HT-29 (cell line): Measurements from ENCODE around the gene PRAMEF1. TPM values are rescaled to one million over a fixed set of nuclear protein-coding genes. Genes with fewer than 3 reads are reported as not detected.
A peak's percentile ranks its signal among the peaks of the same experiment; 100 is the strongest.
"Not testable (repeated sequence)": the region's sequence is repeated elsewhere in the genome, so short reads cannot be mapped to it uniquely, and the experiment has no call there.

Source experiments
- DNase-seq: peaks from one replicate; pipeline ENCODE4 v3.0.0-alpha.2; 2015; ENCODE audit warnings: low spot score
- total RNA-seq: library from RNA; depleted of rRNA; stranded (reverse); fragments of >200 nt; shearing (Covaris generic); gene quantifications from 2 replicates; pipeline ENCODE4 v1.2.3, GENCODE V29; 2014; rRNA removed

The PRAMEF1 gene
- not detected in 2 replicates for total RNA-seq

GRCh38 chr1:12791097-12791496 is at the start of gene PRAMEF1:
TSS of gene PRAMEF1 (plus strand) at chr1:12791397. CDS start at chr1:12793228, 1,831 bp downstream.
- DNase-seq: not testable (repeated sequence)

DNA sequence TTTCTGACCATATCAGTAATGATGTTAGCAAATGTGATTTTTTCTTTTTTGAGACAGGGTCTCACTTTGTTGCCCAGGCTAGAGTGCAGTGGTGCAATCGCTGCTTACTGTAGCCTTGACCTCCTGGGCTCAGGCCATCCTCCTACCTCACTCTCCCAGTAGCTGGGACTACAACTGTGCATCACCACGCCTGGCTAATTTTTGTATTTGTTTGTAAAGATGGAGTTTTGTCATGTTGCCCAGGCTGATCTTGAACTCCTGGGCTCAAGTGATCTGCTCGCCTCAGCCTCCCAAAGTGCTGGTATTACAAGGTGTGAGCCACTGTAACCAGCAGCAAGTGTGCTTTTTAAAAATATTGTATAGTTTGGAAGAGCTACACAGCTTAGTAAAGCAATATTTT is 49.3 kb upstream of the PRAMEF1 start:
- no peak for DNase-seq

DNA sequence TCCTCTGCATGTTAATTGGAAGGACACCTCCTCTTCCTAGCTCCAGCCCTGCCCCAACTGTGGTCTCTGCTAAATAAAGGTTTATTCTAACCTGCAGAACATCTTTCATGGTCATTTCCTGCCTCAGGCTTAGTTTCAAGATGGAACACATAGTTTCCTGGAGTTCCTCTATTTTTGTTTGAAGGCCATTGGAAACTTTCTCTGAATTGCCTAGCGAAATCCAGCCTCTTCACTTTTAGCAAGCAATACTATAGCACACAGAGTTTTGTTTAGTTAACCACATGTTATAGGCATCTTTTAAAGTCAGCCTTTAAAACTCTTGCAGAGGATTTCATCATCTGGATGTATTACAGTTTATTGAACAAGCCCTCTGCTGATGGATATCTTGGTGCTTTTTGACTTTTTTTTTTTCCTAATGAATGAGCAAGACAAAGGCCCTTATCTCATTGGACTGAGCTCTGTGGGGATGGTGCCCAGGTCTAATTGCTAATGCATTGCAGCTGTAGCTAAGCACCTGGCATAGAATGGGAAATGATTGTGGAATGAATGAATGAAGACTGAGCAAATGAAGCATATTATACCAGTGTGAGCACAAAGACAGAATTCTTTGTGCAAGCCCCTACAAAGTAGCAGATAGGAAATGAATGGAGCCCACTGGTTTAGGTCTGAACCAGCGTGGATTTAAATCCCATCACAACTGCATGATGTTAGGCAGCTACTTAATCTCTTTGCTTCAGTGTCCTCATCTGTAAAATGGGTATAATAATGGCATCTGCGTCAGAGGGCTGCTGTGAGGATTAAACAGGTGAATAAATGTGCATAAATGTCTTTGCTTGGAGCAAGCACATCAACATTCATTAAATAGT is 45.8 kb upstream of the PRAMEF1 start:
- DNase-seq: no peak

DNA sequence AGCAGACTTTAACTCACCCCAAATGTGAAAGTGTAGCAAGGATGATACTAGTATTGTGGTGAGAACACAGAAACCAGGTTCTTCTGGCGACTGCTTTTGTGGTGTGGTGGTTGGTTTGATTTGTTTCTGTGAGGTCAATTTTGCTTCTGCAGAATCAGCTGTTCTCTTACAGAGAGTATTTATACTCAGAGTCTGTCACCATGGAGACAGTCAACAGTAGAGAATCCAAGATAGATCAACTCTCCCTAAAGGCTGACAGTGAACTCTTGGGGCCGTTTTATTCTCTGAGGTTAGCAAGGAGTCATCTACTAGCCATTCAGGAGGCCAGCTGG is 45.2 kb upstream of the PRAMEF1 start, which contains the start of gene CFAP107:
TSS of gene CFAP107 (plus strand) at position 209 of the 332 bp plus-strand sequence. CDS start 231 bp downstream, outside the sequence.
- peak; percentile 8 for DNase-seq

- DNase-seq: no peak
Measured at GRCh38 chr1:12748778-12749355, 42.3 kb upstream of the PRAMEF1 start.

GRCh38 chr1:12754738-12755137 is 36.5 kb upstream of the PRAMEF1 start:
- no peak for DNase-seq

DNA sequence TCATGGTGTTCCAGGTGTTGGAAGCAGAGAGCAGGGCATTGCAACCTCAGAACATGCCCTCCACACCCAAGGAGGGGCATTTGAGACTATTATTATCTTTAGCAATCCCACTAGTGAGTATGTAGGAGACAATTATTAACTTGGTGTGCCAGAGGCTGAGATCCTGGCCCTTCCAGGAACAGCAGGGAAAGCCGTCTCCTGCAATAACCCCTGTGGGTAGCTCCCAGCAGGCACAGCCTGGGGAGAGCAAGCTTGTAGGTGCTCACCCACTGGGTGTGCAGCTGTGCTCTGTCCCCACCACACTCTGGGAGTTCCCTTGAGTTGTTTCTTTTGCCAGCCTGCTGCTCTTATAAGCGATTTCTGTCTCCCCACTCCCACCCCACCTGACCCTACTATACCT is 34.9 kb upstream of the PRAMEF1 start:
- no peak for DNase-seq

- DNase-seq: no peak
Measured at GRCh38 chr1:12756768-12757413, 34.3 kb upstream of the PRAMEF1 start.

GRCh38 chr1:12757836-12758235 is 33.4 kb upstream of the PRAMEF1 start:
- DNase-seq: no peak

GRCh38 chr1:12760256-12760795 is 30.9 kb upstream of the PRAMEF1 start:
- peak; percentile 29 for DNase-seq

- no peak for DNase-seq
Measured at GRCh38 chr1:12761781-12762180, 29.4 kb upstream of the PRAMEF1 start.

GRCh38 chr1:12762766-12763165 is 28.4 kb upstream of the PRAMEF1 start:
- no peak for DNase-seq

DNA sequence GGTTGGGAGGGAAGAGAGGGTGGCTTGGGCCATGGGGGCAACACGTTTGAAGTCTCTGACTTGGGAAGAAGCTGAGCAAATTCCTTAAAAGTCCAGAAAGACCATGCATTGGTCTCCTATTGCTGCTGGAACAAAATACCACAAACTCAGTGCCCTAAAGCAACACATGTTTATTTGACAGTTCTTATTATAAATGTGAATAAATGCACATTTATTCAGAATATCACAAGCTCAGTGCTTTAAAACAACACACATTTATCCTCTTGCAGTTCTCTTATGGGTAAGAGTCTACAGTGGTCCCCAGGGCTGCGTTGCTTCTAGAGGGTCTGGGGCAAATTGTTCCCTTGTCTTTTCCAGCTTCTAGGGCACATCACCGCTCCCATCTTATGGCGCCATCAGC is 27.7 kb upstream of the PRAMEF1 start:
- DNase-seq: no peak

GRCh38 chr1:12764016-12764415 is 27.2 kb upstream of the PRAMEF1 start:
- DNase-seq: no peak

DNA sequence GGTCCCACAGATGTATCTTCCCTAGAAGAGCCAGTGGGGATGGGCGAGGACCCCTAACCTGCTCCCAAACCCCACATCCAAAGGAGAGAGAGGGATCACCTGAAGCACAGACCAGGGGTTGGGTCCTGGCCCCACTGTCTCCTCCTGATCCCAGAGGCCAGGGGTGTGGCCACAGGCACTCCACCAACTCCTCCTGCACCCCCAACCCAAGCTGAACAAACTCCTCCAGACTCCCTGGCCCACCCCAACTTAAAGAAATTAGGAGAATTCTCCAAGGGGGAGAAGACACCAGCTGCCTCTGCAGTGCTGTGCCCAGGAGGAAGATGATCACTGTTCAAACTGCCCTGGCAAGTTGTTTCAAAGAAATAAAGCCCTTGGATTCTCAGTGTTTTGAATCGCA is 22.2 kb upstream of the PRAMEF1 start:
- DNase-seq: no peak

DNA sequence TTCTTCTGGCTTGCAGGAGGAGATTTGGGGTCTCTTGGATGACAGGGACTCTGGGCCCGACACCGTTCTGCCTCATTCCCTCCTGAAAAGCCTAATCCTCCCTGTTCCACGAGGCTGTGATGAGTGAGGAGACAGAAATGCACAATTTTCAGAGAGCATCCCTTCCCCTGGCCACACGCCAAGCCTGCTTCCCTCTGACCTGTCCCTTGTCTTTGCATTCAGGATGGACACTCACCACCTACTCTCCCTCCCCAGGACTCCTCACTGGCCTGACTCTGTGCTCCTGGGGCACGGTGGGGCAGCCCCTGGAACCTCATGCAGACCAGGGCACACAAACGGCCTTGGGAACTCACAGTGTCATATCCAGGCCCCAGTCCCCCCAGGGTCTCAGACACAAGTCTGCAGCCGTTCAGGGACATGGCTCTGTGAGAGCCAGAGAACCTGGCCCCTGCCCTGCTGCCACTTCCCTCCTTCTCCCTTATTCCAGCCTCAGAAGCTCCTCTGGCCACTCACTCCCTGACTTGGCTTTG is 21.2 kb upstream of the PRAMEF1 start:
- no peak for DNase-seq

DNA sequence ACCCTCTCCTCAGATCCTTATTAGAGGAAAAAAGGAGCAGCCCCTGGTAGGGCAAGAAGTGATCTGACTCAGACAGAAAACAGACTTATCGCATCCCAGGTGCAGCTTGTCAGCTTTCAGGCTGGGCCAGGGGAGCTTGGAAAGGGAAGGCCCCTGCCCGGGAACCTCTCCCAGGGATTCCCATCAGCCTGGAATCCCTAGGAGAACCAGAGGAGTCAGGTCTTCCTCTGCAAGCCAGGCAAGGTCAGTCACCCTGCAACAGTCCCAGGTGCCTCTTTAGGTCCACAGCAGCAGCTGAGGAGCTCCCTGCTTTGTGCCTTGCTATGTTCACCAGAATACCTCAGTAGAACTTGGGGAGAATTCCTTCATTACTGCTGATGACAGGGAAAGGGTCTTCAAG is 20.6 kb upstream of the PRAMEF1 start:
- no peak for DNase-seq

DNA sequence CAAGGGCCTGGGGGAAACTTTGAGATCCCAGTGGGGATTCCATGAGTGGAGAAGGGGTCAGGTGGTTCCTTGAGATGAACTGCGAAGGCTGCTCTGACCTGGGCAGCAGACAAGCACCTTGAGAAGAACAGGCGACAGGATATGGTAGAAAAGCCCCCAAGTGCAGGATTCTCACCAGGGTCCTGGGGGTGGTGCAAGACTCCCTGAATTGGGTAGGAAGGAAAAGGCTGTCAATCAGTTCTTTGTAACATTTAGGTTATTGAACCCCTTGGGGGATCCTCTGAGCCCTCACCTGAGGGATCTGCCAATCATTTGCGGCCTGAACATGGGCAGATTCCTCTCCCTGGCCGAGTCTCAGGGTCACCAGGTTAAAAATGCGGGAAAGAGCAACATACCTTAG is 20.0 kb upstream of the PRAMEF1 start:
- DNase-seq: no peak

DNA sequence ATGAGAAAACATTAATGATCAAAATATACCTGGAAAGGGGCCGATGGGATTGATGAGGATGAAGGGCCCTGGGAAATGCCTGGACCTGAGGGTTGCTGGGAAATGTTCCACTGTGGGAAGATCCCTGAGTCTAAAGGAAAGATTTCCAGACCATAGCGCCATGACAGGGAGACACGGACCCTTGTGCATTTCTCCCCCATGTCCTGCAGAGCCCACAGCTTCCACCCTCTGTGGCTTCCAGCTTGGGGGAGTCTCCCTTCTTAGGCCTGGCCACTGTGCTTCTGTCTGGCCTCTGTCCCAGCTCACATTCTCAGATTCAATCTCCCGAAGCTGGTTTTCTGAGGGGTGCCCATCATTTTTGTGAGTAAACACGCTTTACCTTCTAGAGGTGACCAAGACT is 18.7 kb upstream of the PRAMEF1 start:
- DNase-seq: no peak

DNA sequence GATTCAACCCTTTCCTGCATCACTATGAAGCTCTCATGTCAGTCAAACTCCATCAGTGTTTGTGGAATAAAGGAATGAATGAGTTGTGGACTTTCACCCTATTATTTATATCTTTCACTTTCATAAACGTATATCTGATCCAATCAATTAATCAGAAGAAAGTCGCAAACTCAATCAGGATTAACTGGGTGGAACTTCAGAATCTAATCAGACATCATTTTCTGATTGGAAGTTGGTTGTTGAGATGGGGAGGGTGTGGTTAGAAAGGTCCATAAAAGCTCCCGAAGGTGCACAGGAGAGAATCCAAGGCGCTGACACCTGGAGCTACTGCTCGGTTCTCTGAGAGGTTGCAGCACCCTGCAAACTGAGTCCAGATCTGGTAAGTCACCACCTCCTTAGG is 17.8 kb upstream of the PRAMEF1 start, which contains the start of gene PRAMEF12:
TSS of gene PRAMEF12 (plus strand) at position 301 of the 400 bp plus-strand sequence. CDS start 1,130 bp downstream, outside the sequence.
- no peak for DNase-seq

- no peak for DNase-seq
Measured at GRCh38 chr1:12774801-12775345, 16.3 kb upstream of the PRAMEF1 start.

DNA sequence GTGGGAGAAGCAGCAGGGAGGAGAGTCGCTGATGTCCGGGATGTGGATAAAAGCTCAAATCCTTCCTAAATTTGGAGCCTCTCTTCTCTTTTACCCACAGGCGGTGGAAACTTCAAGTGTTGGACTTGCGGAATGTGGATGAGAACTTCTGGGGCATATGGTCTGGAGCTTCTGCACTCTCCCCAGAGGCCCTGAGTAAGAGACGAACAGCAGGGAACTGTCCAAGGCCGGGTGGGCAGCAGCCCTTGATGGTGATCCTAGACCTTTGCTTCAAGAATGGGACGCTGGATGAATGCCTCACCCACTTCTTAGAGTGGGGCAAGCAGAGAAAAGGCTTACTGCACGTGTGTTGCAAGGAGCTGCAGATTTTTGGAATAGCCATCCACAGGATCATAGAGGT is 15.8 kb upstream of the PRAMEF1 start:
- no peak for DNase-seq
